ENCODE results near the gene RRP8. TPM values are rescaled to one million over a fixed set of nuclear protein-coding genes. Genes with fewer than 3 reads are reported as not detected.

Gene RRP8
- total and polyA plus RNA-seq, 7 donors, result 10.2 to 23.2 (median 20.7) TPM

- Histone ChIP-seq H3K27me3 (no peaks in the 10 kb centered on the region), H3K4me1 (peaks cover 0 to 66% (median 45%) of the 10 kb centered on the region in 4 donors), H3K9me3 (no peaks in the 10 kb centered on the region), H3K36me3 (peaks cover under 1 to 40% (median 3%) of the 10 kb centered on the region in 4 donors), H3K27ac (peak overlapping the region in 3 of 4 donors; percentile 80 to 99 (median 87)), H3K4me3 (no peak overlapping the region)
- intact Hi-C loops (cut with DNase I), result no loop called here
- TF ChIP-seq EP300 (IDR thresholded peaks at IDR 0.05), result no peak
- WGBS, 2 donors, result 93 to 95% methylated on average over 3 of the region's 3 CpGs
- DNase-seq, result peak; percentile 52
Measured at GRCh38 chr11:6594142-6594768, 9.2 kb downstream of the RRP8 start.

GRCh38 chr11:6588018-6588417 lies 15.4 kb downstream of the RRP8 start:
- Histone ChIP-seq H3K27me3 (no peaks in the 10 kb centered on the region), H3K4me1 (peaks cover 0 to 27% (median 20%) of the 10 kb centered on the region in 4 donors), H3K36me3 (peaks cover 0 to 16% (median 0%) of the 10 kb centered on the region in 4 donors), H3K9me3 (peaks cover 0 to 9% (median 2%) of the 10 kb centered on the region in 4 donors), H3K4me3 (no peak overlapping the region), H3K27ac (peak overlapping the region in 3 of 4 donors; percentile 75 to 80 (median 78))
- no peak for DNase-seq
- intact Hi-C loops (cut with DNase I), result no loop called here
- TF ChIP-seq POLR2A (IDR thresholded peaks at IDR 0.05) (no peak), EP300 (IDR thresholded peaks at IDR 0.05) (no peak), POLR2AphosphoS5 (IDR thresholded peaks at IDR 0.05) (no peak), CTCF (IDR thresholded peaks at IDR 0.05) (no peak)
- 92 to 95% methylated on average over 1 of the region's 1 CpG for WGBS, 2 donors

- intact Hi-C loops (cut with DNase I), result no loop called here
- DNase-seq, result peak; percentile 87
- H3K27ac ChIP-seq, result peak overlapping the region in 3 of 4 donors; percentile 75 to 80 (median 78)
Measured at GRCh38 chr11:6587360-6587953, 16.0 kb downstream of the RRP8 start.

GRCh38 chr11:6586434-6587359 lies 16.7 kb downstream of the RRP8 start:
- Histone ChIP-seq H3K4me1 (peaks cover 0 to 24% (median 19%) of the 10 kb centered on the region in 4 donors), H3K36me3 (peaks cover 0 to 12% (median 0%) of the 10 kb centered on the region in 4 donors), H3K9me3 (peaks cover 0 to 9% (median 2%) of the 10 kb centered on the region in 4 donors), H3K27ac (peak overlapping the region in 3 of 4 donors; percentile 75 to 80 (median 78)), H3K4me3 (peak overlapping the region in 2 of 4 donors; percentile 21 to 24), H3K27me3 (no peaks in the 10 kb centered on the region)
- WGBS, 2 donors, result 92 to 96% methylated on average over 25 of the region's 25 CpGs
- TF ChIP-seq EP300 (IDR thresholded peaks at IDR 0.05), result no peak
- no peak for TF ChIP-seq POLR2A (IDR thresholded peaks at IDR 0.05)
- peak in 3 of 4 donors; percentile 27 to 70 (median 65) for TF ChIP-seq POLR2AphosphoS5 (IDR thresholded peaks at IDR 0.05)
- peak; percentile 75 for DNase-seq
- intact Hi-C loops (cut with DNase I), result no loop called here

More at GRCh38 chr11:6587360-6587953, 16.0 kb downstream of the RRP8 start:
- TF ChIP-seq POLR2A (IDR thresholded peaks at IDR 0.05), result no peak
- TF ChIP-seq POLR2AphosphoS5 (IDR thresholded peaks at IDR 0.05), result peak; percentile 34 to 87 (median 72)
- TF ChIP-seq EP300 (IDR thresholded peaks at IDR 0.05), result peak in 1 of 4 donors; percentile 2
- TF ChIP-seq CTCF (IDR thresholded peaks at IDR 0.05), result no peak
- H3K36me3 ChIP-seq, result peaks cover 0 to 16% (median 0%) of the 10 kb centered on the region in 4 donors
- H3K27me3 ChIP-seq, result no peaks in the 10 kb centered on the region
- peaks cover 0 to 9% (median 2%) of the 10 kb centered on the region in 4 donors for H3K9me3 ChIP-seq
- peaks cover 0 to 24% (median 19%) of the 10 kb centered on the region in 4 donors for H3K4me1 ChIP-seq
- H3K4me3 ChIP-seq, result no peak overlapping the region
- 95 to 97% methylated on average over 11 of the region's 11 CpGs for WGBS, 2 donors

- TF ChIP-seq POLR2AphosphoS5 (IDR thresholded peaks at IDR 0.05) (no peak), CTCF (IDR thresholded peaks at IDR 0.05) (no peak), POLR2A (IDR thresholded peaks at IDR 0.05) (no peak), EP300 (IDR thresholded peaks at IDR 0.05) (no peak)
- DNase-seq, result no peak
- peaks cover 0 to 9% (median 2%) of the 10 kb centered on the region in 4 donors for H3K9me3 ChIP-seq
- no peaks in the 10 kb centered on the region for H3K27me3 ChIP-seq
- peak overlapping the region in 1 of 4 donors; percentile 80 for H3K27ac ChIP-seq
- peaks cover 0 to 24% (median 19%) of the 10 kb centered on the region in 4 donors for H3K4me1 ChIP-seq
- peaks cover 0 to 16% (median 0%) of the 10 kb centered on the region in 4 donors for H3K36me3 ChIP-seq
- intact Hi-C loops (cut with DNase I), result no loop called here
- 95 to 96% methylated on average over 4 of the region's 4 CpGs for WGBS, 2 donors
- no peak overlapping the region for H3K4me3 ChIP-seq
Measured at GRCh38 chr11:6584528-6584927, 18.9 kb downstream of the RRP8 start.

All from sigmoid colon (tissue), 7 donors.